ENCODE data around the gene MYO5B.

MYO5B gene

GRCh38 chr18:49980896-49981295 lies 214.1 kb downstream of the MYO5B start:
- Histone ChIP-seq H3K9me3 (ENCODE audit: insufficient read depth, low read length) (no peaks in the 10 kb centered on the region), H3K4me2 (ENCODE audit: low read depth, low read length, poor library complexity, severe bottlenecking) (no peak overlapping the region), H3K9ac (ENCODE audit: low read length) (no peak overlapping the region), H3K79me2 (ENCODE audit: insufficient read depth, low read length) (no peaks in the 10 kb centered on the region), H2AFZ (ENCODE audit: low read depth, low read length, severe bottlenecking) (no peak overlapping the region), H3K36me3 (ENCODE audit: low read length) (no peaks in the 10 kb centered on the region), H3K27me3 (ENCODE audit: low read length) (no peaks in the 10 kb centered on the region), H4K20me1 (ENCODE audit: low read depth, low read length) (no peaks in the 10 kb centered on the region), H3F3A (ENCODE audit: insufficient read depth) (no peaks in the 10 kb centered on the region), H3K27ac (ENCODE audit: low read depth, low read length) (no peak overlapping the region), H3K9me2 (replicated peaks; ENCODE audit: insufficient read depth, low read length) (no peaks in the 10 kb centered on the region), H3K4me3 (ENCODE audit: insufficient read depth, low read length, poor library complexity, severe bottlenecking) (no peak overlapping the region)
- TF ChIP-seq EZH2phosphoT487 (conservative IDR thresholded peaks at IDR 0.05; ENCODE audit: low read length) (no peak), CTCF (IDR thresholded peaks at IDR 0.05; ENCODE audit: insufficient read depth, low read length, poor library complexity, severe bottlenecking) (no peak)

- H3K27me3 ChIP-seq (ENCODE audit: low read length): no peaks in the 10 kb centered on the region
- H3K9ac ChIP-seq (ENCODE audit: low read length): no peak overlapping the region
- no peak overlapping the region for H3K27ac ChIP-seq (ENCODE audit: low read depth, low read length)
- no peaks in the 10 kb centered on the region for H4K20me1 ChIP-seq (ENCODE audit: low read depth, low read length)
- H3K4me2 ChIP-seq (ENCODE audit: low read depth, low read length, poor library complexity, severe bottlenecking): no peak overlapping the region
- no peak for TF ChIP-seq EZH2phosphoT487 (conservative IDR thresholded peaks at IDR 0.05; ENCODE audit: low read length)
- TF ChIP-seq CTCF (IDR thresholded peaks at IDR 0.05; ENCODE audit: insufficient read depth, low read length, poor library complexity, severe bottlenecking): no peak
- H3F3A ChIP-seq (ENCODE audit: insufficient read depth): no peaks in the 10 kb centered on the region
- H3K4me3 ChIP-seq (ENCODE audit: insufficient read depth, low read length, poor library complexity, severe bottlenecking): no peak overlapping the region
- no peak overlapping the region for H2AFZ ChIP-seq (ENCODE audit: low read depth, low read length, severe bottlenecking)
- H3K79me2 ChIP-seq (ENCODE audit: insufficient read depth, low read length): no peaks in the 10 kb centered on the region
- no peaks in the 10 kb centered on the region for H3K36me3 ChIP-seq (ENCODE audit: low read length)
- no peaks in the 10 kb centered on the region for H3K9me3 ChIP-seq (ENCODE audit: insufficient read depth, low read length)
- H3K9me2 ChIP-seq (replicated peaks; ENCODE audit: insufficient read depth, low read length): no peaks in the 10 kb centered on the region
These were observed 218.0 kb downstream of the MYO5B start for GRCh38 chr18:49976795-49977560.

GRCh38 chr18:49976001-49976400 lies 218.9 kb downstream of the MYO5B start:
- H3K27me3 ChIP-seq (ENCODE audit: low read length): no peaks in the 10 kb centered on the region
- TF ChIP-seq CTCF (IDR thresholded peaks at IDR 0.05; ENCODE audit: insufficient read depth, low read length, poor library complexity, severe bottlenecking) (no peak), EZH2phosphoT487 (conservative IDR thresholded peaks at IDR 0.05; ENCODE audit: low read length) (no peak)
- no peaks in the 10 kb centered on the region for H3K9me2 ChIP-seq (replicated peaks; ENCODE audit: insufficient read depth, low read length)
- H2AFZ ChIP-seq (ENCODE audit: low read depth, low read length, severe bottlenecking): no peak overlapping the region
- no peaks in the 10 kb centered on the region for H3F3A ChIP-seq (ENCODE audit: insufficient read depth)
- H3K27ac ChIP-seq (ENCODE audit: low read depth, low read length): no peak overlapping the region
- no peak overlapping the region for H3K4me2 ChIP-seq (ENCODE audit: low read depth, low read length, poor library complexity, severe bottlenecking)
- no peak overlapping the region for H3K9ac ChIP-seq (ENCODE audit: low read length)
- no peaks in the 10 kb centered on the region for H3K9me3 ChIP-seq (ENCODE audit: insufficient read depth, low read length)
- no peaks in the 10 kb centered on the region for H4K20me1 ChIP-seq (ENCODE audit: low read depth, low read length)
- H3K36me3 ChIP-seq (ENCODE audit: low read length): no peaks in the 10 kb centered on the region
- H3K79me2 ChIP-seq (ENCODE audit: insufficient read depth, low read length): no peaks in the 10 kb centered on the region
- no peak overlapping the region for H3K4me3 ChIP-seq (ENCODE audit: insufficient read depth, low read length, poor library complexity, severe bottlenecking)
